Measurements from ENCODE around the gene GRAMD2B.

GRAMD2B gene

GRCh38 chr5:126509339-126509738, 86.1 kb downstream of the GRAMD2B start:
- TF ChIP-seq, protein P1, sequence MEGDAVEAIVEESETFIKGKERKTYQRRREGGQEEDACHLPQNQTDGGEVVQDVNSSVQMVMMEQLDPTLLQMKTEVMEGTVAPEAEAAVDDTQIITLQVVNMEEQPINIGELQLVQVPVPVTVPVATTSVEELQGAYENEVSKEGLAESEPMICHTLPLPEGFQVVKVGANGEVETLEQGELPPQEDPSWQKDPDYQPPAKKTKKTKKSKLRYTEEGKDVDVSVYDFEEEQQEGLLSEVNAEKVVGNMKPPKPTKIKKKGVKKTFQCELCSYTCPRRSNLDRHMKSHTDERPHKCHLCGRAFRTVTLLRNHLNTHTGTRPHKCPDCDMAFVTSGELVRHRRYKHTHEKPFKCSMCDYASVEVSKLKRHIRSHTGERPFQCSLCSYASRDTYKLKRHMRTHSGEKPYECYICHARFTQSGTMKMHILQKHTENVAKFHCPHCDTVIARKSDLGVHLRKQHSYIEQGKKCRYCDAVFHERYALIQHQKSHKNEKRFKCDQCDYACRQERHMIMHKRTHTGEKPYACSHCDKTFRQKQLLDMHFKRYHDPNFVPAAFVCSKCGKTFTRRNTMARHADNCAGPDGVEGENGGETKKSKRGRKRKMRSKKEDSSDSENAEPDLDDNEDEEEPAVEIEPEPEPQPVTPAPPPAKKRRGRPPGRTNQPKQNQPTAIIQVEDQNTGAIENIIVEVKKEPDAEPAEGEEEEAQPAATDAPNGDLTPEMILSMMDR (IDR thresholded peaks at IDR 0.05): no peak

DNA sequence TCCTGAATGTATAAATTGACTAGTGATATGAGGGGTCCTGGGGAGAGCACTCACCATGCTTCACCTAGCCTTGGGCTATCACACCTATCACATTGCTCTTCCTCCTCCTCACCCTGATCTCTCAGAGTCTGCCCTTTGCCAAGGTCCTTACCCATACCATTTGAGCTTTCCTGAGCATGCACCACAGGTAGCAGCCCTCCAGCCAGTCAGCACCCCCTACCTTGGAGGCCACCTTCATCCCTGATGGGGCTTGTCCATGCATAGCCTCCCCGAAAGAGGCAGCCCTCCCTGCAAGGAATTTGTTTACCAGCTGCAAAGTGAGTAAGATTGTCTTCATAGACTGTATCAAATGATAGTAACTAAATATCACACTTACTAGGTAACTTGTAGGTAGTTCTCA, 88.8 kb downstream of the GRAMD2B start:
- TF ChIP-seq, protein P1 (IDR thresholded peaks at IDR 0.05): no peak

DNA sequence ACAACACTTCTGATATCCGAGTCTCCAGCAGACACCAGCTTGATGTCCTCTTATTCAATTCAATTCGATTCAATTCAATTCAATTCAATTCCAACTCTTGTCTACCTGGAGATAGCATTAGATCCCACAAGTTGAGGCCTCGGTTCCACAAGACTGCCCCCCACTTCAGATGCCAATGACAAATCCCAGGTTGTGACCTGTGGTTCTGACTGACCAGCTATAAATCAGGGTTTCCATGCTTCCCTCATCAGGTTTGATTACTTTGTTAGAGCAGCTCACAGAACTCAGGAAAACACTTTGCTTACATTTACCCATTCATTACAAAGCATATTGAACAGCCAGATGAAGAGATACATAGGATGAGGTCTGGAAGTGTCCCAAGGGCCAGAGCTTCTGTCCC, 89.2 kb downstream of the GRAMD2B start:
- TF ChIP-seq, protein P1 (IDR thresholded peaks at IDR 0.05): no peak

GRCh38 chr5:126513302-126513701, 90.1 kb downstream of the GRAMD2B start:
- TF ChIP-seq, protein P1 (IDR thresholded peaks at IDR 0.05): no peak

GRCh38 chr5:126513703-126514102, 90.5 kb downstream of the GRAMD2B start:
- TF ChIP-seq, protein P1 (IDR thresholded peaks at IDR 0.05): no peak

GRCh38 chr5:126514131-126514557, 90.9 kb downstream of the GRAMD2B start:
- TF ChIP-seq, protein P1 (IDR thresholded peaks at IDR 0.05): no peak

- TF ChIP-seq, protein P1 (IDR thresholded peaks at IDR 0.05): no peak
These were observed 91.4 kb downstream of the GRAMD2B start for GRCh38 chr5:126514558-126515141.

GRCh38 chr5:126515337-126515736, 92.1 kb downstream of the GRAMD2B start:
- TF ChIP-seq, protein P1 (IDR thresholded peaks at IDR 0.05): no peak

Data from LNCAP (cell line).